ENCODE measurements around the gene CAMTA1.

CAMTA1 gene

DNA sequence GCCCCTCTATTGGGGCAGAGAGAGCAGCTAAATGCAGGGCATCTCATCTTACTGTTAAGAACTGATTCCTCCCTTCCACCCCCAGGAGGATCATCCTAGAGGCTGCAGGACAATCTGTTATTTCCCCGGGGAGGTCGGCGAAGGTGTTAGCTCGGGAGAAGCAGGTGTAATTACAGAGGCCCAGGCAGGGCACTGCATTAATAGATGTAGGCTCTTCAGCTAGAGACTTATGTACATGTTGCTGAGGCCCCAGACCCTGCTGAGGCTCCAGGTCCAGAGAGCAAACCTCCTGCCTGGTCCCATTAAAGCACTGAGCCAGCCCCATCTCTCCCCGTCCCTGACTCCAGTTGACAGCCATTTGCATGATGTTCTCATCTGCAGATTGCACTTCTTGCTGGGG, 665.6 kb downstream of the CAMTA1 start:
- DNase-seq (ENCODE audit: low spot score) = no peak

DNA sequence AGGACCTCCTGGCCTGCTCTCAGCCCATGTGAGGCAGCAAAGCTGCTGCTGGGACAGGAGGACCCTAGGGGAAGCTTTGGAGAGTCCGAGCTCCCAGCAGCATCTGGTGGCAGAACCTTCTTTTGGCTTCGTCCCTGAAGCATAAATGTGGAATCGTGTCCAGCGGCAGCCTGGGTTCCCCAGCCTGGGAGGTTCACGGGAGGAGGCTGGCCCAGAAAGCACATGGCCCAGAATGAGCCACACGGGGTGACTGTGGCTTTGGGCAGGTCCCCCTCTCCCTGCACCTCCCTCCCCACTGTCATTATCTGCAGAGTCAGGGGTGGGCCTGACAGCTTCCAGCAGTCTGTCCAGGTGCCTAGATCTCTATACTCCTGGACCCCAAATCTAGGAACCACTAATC, 667.8 kb downstream of the CAMTA1 start:
- no peak for DNase-seq (ENCODE audit: low spot score)

DNA sequence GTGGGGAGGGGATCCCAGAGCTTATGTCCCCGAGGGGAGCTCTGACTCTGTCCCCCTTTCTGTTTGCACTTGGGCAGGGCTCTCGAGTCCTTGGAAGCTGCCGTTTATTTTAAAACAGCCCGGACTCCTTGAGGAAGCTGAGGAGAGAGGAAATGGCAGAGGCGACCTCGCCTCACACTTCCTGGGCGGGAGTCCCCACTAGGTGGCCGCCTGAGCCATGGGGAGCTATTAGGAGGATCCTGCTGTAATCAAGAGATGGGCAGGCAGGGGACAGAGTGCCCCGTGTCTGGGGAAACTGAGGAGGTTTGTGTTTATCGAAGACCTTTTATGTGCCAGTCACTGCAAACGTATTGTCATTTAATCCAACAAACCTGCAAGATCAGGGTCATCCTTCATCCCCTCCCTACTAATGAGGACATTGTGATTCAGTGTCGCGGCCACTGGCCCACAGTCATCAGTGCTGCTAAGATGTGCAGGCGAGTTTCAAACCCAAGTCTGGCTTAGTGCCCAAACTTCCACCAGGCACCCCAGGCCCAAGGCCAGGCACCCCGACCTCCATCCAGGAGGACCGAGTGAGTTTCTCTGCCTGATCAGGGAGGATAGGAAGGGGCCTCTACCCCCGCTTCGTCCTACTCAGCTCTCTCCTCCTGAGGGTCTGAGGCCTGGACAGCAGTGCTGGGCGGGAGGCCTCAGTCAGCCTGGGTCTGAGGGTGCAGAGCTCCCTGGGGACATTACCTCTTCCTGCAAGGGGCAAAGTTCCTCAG, 669.0 kb downstream of the CAMTA1 start:
- DNase-seq (ENCODE audit: low spot score) = no peak

DNA sequence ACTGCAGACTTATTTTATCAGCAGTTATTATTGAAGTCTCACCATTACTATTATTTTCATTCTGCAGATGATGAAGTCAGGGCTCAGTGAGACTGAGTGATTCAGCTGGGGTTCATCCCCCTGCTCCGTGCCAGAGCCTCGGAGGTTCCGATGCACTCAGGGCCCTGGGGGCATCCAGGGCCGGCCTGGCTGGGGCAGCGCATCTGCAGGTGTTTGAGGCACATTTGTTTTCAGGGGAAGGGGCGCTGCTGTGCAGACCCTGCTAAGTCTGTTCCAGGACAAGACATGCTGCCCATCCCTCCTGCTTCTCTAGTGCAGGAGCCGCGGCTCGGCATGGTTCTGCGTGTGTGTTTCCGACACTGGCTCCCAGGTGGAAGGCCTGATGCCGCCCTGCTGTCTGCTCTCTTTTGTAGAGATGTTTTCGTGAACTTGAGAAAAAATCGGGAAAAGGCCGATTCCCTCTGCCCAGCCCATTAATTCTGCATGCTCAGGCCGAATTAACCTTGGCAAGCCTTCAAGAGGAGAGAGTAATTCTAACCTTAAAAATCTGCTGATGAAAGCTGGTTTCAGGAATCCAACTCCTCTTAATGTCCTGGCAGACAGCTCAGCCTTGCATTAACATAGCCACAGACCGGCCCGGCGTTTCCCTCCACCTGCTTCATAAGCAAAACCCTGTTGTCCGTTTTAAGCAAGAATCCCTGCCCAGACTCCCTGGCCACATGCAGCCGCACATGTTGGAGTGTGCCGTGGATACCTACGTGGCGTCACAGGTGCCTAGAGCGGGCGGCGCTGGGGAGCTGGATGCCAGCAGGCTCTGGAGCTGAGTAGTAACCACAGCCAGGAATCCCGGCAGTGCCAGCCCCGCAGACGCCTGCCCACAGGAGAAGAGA, 669.9 kb downstream of the CAMTA1 start:
- DNase-seq (ENCODE audit: low spot score) = peak; percentile 85

DNA sequence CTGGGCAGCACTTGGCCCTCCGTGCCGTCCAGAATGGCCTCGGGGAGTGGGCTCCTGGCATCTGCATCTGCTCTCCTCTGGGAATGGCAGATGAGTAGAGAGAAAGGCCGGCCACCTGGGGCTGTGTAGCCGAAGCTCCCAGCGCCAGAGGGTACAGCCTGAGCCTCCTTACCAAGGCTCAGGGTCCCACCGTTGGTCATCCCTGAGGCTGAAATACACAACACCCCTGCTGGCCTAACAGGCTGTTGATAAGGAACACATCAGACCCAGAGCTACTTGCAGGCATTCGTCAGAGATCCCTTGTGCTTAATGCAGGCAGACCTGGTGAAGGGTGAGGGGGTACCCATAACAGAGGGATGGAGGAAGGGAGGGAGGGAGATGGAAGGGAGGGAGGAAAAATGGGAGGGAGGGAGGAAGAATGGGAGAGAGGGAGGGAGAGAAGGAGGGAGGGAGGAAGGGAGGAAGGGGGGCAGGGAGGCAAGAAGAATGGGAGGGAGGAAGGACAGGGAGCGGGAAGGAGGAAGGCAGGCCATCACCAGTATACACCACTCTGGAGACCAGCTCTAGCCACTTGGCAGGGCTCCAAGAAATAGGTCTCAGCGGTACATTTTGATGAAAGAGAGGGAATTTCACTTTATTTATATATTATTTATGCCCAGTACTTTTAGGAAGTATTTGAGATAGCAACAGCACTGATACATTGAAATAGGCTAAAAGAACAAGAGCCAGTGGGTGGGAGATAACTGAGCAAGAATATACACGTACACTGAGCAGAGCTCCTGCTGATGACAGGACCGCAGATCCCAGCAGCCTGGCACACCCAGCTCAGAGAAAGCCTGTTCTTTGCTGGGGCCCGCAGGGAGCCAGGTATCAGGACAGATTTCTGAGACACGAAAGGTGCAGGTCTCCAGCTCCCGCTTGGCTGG, 670.8 kb downstream of the CAMTA1 start:
- DNase-seq (ENCODE audit: low spot score) = peak; percentile 55

DNA sequence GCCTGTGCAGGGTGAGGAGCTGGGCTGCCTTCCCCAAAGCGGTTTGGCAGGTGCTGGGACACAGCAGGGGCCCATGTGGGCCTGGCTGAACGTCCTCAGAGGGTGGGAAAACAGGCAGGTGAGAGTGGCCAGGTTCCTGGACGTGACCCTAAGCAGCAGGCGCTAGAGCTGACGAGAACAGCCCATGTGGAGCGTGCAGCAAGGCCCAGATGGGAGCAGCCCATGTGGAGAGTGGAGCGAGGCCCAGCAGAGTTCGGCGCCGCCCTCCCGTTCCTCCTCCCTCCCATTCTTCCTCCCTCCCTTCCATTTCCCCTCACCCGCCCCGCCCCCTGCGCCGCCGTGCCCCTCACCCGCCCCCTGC, 671.4 kb downstream of the CAMTA1 start:
- peak; percentile 46 for DNase-seq (ENCODE audit: low spot score)

DNA sequence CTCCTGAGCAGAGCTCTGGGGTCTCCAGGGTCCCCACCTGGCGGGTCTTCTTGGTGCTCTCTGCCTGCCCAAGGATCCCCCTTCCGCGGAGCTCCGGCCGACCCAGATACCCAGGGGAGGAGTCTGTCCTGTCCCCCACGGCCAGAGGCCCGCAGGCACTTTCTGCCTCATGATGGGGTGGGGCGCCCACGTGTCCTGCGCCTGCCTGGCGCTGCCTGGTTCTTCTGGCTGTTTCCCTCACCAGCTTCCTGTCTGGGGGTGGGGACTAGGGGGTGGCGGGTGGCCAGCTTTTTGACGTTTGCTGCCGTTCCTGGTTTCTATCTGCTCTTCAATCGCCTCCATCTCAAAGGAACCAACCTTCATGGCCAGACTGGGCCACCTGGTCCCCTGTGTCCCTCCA, 672.6 kb downstream of the CAMTA1 start:
- no peak for DNase-seq (ENCODE audit: low spot score)

DNA sequence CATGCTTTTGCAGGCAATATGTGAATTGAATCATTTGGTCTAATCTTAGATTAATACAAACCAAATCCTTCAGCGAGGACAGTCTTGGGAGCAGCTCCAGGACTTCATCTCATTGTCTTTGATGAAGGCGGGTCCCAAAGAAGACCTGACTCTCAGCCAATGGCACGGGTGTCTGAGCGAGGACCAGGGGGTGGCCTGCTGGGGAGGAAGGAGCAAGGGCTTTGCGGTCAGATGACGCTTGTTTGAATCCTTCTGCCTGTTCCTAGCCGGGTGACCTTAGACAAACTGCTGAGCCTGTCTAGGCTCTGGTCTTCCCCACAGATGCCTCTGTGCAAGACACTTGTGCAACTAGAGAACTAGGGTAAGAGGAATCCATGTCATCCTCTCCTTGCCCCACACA, 673.7 kb downstream of the CAMTA1 start:
- no peak for DNase-seq (ENCODE audit: low spot score)

DNA sequence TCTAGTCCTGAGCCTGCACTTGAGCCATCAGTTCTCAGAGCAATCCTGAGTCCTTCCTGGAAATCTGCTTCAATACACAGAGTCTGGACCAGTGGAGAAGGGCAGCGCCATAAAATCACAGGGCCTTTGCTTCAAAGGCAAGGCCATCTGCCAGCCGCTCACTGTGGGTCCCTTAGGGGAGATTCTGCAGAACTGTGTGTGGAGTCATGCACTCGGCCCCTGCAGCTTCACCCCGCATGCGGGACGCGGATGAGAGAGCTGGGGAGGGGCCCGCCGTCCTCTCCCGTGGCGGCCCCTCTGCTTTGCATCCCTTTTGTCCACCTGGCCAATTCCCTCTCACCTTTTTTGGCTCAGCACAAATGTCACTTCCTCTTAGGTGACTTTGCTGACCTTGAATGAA, 674.7 kb downstream of the CAMTA1 start:
- no peak for DNase-seq (ENCODE audit: low spot score)

DNA sequence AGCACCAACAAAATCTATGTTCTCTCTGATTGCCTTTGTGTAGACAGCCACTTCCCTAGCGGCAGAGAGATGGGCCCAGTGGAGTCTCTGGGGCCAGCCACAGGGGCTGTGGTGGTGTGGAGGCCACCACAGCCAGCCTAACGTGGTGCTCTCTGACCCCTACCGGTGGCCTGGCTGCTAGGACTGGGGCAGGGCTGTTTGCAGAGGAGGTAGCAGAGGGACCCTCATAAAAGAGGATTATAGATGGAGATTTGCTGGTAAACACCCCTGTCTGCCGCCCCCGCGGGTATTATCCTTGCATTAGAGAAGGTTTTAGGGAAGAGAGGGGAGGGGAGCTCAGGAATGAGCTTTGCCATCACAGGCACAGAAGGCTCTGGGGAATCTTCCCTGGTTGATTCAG, 675.6 kb downstream of the CAMTA1 start:
- peak; percentile 28 for DNase-seq (ENCODE audit: low spot score)

DNA sequence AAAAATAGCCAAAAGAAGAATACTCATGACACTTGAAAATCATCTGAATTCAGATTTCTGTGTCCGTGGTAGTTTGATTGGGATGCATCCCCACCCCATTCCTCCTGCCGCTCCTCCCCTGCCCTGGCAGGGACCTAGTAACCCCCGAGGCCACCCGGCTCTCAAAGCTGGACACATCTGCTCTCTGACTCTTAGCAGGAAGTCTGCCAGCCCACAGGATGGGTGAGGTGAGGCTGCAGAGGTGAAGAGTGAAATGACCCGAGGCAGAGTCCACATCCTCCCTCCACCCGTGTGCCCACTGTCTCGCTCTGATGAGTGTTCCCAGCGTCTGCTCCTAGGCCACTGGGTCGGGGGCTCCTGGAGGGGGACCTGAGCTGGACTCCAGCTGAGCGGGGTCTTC, 677.4 kb downstream of the CAMTA1 start:
- no peak for DNase-seq (ENCODE audit: low spot score)

DNA sequence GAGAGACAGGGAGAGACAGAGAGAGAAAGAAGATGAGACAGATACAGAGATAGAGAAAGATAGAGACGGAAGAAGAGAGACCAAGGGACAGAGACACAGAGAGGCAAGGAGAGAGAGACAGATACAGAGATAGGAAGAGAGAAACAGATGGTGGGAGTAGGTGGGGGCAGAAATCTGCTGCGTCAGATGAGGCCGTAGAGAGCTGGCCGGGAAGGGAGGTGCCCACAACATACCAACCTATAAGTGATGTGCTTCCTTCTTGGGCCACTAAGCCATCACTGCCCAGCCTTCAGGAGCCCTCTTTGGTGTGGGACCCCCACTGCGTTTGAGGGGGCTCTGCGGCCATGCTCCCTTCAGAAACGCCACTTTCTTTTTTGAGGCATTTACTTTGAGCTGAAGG, 678.3 kb downstream of the CAMTA1 start:
- no peak for DNase-seq (ENCODE audit: low spot score)

DNA sequence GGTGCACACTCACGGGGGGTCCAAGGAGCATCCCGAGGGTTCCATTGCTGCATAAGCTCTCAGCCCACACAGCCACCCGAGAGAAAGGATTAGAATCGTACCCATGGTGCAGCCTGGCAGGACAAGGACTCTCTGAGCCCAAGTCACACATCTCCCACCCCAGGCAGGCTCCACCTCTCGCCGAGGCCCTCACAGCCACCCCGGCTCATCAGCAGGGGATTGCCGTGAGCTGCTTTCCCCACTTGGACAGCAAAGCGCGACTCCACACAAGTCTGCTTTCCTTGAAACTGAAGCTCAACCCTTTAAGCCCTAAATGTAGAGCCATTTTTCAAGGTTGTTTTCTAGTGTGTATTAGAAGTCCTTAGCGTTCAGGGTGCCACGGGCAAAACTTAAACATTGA, 679.5 kb downstream of the CAMTA1 start:
- no peak for DNase-seq (ENCODE audit: low spot score)

DNA sequence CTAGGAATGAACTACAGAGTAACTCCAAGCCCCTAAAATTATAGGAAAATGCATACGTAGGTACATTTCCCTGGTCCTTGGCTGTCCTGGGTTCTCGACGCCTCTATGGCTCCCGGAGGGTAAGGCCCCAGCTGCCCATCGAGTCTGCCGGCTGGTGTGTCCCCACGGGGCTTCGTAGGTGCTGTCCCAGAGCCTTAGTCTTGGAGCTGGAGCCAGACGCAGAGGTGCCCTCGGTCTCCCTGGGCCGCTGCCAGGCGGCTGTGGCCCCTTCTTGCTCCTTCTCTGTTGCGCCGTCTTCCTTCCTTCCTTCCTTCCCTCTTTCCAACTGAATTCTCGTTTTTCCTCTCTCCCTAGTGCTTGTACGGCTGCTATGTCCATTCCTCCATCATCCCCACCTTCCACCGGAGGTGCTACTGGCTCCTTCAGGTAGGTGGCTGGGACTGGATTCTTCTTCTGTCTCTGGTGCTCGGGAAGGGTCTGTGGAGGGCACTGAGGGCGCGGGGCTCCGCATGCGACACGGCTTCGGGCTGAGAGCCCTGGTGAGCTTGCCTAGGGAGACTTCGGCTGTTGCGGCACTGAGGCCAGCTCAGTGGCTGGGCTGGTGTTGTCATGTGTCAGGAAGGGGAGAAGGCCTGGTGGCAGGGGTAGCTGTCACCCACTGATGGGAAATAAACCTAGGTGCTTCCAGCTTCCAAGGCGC, 682.4 kb downstream of the CAMTA1 start:
- no peak for DNase-seq (ENCODE audit: low spot score)

DNA sequence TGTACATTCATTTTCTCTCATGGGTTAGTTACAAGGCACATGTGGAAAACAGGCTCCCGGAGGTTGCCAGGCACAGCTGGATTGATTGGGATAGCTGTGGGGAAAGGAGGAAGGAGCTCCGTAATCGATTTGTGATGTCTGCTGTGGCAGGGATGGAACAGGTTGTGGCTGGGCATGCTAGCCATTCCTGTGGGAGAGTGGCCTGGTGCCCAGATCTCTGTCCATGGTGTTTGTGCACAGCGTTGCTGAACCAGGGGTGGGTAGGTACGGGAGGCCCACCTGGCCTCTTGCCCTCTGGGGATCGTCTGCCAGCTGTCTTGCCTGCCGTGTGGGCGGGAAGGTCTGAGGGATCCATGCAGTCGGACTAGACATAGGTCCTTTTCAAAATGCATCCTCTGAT, 683.0 kb downstream of the CAMTA1 start:
- DNase-seq (ENCODE audit: low spot score) = no peak

DNA sequence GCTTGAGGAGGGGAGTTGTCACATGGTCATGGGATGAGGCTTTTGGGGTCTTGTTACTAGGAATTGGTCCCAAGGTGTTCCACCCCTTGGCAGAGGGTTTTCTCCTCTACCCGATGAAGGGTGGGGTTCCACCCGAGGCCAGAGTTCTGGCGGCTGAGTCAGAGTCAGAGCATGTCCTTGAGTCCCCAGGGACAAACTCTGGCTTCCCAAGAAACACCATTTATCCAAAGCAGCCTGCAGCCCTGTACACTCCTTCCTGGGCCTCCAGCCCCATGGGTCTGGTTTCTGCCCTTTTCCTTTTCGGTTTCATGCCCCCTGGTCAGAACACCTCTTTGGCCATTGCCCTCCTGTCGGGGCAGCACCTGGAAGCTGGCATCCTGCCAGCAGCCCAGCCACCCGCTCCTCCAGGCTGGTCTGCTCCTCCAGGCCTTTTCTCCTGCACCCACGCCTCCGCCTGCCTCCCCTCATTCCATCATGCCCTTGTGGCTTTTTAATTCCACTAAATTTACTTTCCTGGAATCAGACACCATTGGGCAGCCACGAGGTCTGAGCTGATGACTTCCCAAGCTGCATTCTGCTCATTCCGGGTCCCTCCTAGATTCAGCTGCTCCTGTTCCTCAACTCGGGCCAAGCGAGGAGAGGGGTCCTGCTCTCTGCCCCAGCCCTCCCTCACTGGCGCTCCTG, 684.1 kb downstream of the CAMTA1 start:
- no peak for DNase-seq (ENCODE audit: low spot score)

DNA sequence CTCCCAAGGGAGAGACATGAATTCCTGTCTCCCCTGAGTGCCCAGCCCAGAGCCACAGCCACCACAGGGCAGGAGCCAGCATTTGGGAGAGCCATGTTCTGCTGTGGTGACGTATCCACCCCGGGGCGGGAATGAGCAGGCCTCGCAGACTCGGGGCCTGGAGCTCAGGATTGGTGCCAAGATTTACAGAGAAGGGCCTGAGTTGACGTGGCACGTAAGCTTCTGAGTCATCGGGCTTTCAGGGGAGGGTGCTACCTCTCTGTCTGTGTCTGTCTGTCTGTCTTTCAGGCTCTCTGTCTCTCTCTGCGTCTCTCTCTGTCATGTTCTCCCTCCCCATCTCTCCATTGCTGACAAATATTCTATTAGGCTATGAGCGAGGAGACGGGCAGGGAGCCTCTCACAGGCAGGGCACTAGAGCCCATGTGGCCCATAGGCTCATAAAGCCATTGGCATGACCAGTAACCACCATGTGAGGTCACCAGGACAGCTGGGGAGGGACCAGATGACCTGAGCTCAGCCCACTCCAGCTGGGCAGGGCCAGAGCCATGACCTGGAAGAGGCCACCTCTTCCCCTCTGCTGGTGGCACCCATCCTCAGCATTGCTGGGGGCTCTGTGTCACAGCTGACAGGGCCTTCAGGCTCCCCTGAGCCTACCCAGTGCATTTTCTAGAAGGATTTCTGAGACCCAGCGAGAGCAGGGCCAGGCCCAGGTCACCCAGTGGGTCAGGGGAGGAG, 685.8 kb downstream of the CAMTA1 start:
- DNase-seq (ENCODE audit: low spot score) = peak; percentile 40

DNA sequence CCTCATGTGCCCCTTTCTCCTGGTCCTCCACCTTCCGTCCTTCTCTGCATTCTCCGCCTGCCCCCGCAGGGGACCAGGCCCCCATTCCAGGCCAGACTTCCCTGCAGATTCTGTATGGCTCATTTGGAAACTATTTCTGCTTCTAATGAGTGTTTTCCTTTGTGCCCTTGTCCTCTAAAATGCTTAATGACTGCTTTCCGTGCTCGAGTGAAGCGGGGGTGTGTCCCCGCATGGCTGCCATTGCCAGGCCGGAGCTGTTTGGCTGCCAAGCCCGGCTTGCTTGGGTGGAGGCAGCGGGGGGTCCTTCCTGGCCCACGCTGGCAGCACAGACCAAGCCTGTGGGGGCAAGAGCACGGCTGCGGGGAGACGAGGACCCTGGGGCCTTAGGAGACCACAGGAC, 686.6 kb downstream of the CAMTA1 start:
- DNase-seq (ENCODE audit: low spot score) = peak; percentile 43

DNA sequence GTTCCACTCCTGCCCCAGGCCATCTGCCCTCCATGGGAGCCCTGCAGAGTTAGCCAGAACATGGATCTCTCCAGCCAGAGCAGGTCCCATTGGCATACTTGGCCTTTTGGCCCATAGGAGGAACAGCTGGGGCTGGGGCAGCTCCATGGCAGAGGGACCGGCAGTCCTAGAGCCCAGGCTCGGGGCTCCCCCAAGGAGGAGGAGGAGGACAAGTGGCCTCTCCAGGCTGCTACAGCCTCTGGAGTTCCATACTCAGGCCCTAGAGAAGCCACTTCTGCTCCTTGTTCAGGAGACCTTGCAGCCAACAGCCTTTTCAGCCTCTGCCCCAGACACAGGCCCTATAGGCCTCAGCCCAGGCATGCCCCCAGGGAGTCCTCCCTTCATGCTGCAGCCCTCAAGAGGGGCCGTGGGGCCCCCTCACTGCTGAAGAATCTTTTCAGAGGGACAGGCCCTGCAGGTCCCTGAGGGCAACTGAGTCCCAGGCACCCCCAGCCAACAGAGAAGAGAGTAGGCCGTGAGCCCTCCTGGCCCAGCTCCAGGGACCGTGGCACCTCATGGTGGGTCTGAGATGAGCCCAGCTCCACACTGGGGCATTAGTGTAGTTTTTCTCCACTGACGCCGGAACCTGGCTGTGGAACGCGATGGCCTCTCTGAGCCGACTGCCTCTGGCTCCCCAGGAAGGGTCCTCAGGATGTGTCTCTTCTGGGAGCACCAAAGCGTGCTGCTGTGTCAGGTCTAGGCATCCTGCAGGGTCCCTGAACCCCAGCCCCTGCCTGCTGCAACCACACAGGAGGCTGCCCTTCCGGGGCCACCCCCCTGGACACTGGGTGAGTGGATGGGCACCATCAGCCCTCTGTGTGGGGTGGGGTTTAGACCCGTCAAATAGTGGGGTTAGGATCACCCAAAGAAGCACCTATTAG, 688.2 kb downstream of the CAMTA1 start:
- DNase-seq (ENCODE audit: low spot score) = no peak

Data from cerebellar cortex (tissue), 1 donor.